Naive B cell (primary cell): ENCODE measurements around the gene MRPL27. TPM values are rescaled to one million over a fixed set of nuclear protein-coding genes. Genes with fewer than 3 reads are reported as not detected.

ENCODE experiments used
- ATAC-seq, 2 donors: fragments of 150-1000 bp; cut with Tn5 transposase; 2 replicates each; pipeline ENCODE4 v1.10.0; 2021; ENCODE audit warnings: low read depth in 2 of 2, mild to moderate bottlenecking in 2 of 2, moderate library complexity in 2 of 2
- DNase-seq: peaks from one replicate; pipeline ENCODE4 v3.0.0; 2022
- H3K27ac Mint-ChIP-seq, 6 donors: one replicate each; pipeline ENCODE4 v1.8.0; 2020 to 2022; ENCODE audit warnings: mild to moderate bottlenecking in 6 of 6, mixed read lengths in 6 of 6, moderate library complexity in 5 of 6, inconsistent platforms in 2 of 6
- H3K27me3 Mint-ChIP-seq, 3 donors: one replicate each; pipeline ENCODE4 v1.8.0; 2021 to 2022; ENCODE audit warnings: mixed read lengths in 3 of 3, mild to moderate bottlenecking in 1 of 3
- H3K36me3 Mint-ChIP-seq, 2 donors: one replicate each; pipeline ENCODE4 v1.8.0; 2020 to 2022; ENCODE audit warnings: mixed read lengths in 2 of 2, inconsistent platforms in 1 of 2, mild to moderate bottlenecking in 1 of 2
- H3K4me1 Mint-ChIP-seq, 3 donors: one replicate each; pipeline ENCODE4 v1.8.0; 2020 to 2022; ENCODE audit warnings: mixed read lengths in 3 of 3, inconsistent platforms in 1 of 3, mild to moderate bottlenecking in 1 of 3, moderate library complexity in 1 of 3
- H3K4me3 Mint-ChIP-seq, 8 donors: one replicate each; pipeline ENCODE4 v1.8.0; 2020 to 2022; ENCODE audit warnings: mild to moderate bottlenecking in 8 of 8, mixed read lengths in 8 of 8, moderate library complexity in 8 of 8, inconsistent platforms in 2 of 8
- H3K9me3 Mint-ChIP-seq, 7 donors: one replicate each; pipeline ENCODE4 v1.8.0; 2020 to 2022; ENCODE audit warnings: mixed read lengths in 7 of 7, mild to moderate bottlenecking in 5 of 7, inconsistent platforms in 2 of 7, moderate library complexity in 1 of 7
- polyA plus RNA-seq, 6 donors: library from polyadenylated mRNA; unstranded; fragments of 300-500 nt; fragmentation: Illumina TruSeq; gene quantifications; one replicate each; pipeline ENCODE4 v1.2.3, GENCODE V29; 2021; ENCODE audit warnings: low read depth in 6 of 6

Gene MRPL27
- polyA plus RNA-seq, 6 donors from 2014 or later: 46.6 to 62.9 (median 50.4) TPM

DNA sequence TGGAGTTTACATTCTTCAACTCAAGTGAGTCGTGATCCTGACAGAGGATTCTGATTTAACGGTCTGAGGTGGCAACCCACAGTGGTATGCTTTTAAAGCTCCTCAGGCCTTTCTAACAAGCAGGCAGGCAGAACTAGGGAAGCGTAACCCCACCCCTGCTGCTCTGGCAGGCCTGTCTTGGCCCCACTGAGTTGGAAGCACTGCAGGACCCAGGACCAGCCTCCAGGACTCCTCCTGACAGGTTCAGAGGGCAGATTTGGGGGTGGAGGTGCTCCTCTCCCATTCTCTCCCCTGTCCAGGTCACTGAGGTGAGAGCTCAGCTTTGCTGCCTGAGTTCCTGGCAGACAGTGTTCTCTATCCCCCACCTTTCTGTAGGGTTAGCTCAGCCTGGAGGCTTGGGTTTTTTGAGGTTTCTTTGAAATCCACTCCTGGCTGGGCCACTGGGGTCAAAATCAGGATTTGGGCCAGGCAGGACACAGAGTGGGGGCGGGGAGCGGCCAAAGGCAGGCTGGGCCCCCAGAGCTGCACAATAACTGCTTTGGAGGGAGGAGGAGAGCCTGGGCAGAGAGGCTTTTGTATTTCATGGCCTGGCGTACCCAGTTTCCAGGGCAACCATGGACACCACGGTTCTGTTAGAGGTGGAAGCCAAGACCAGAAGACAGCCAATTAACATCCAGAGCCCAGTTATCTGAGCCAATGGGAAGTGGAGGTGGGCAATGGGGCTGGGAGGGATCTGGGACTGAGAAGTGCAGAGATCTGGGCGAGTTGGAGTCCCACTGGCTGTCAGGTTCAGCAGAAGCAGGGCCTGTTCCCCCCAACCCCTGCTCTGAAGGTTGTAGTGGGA lies 9.5 kb downstream of the MRPL27 start:
- DNase-seq: no peak
- peaks cover 0 to 14% of the 10 kb centered on the region in 2 donors for H3K36me3 Mint-ChIP-seq
- H3K27ac Mint-ChIP-seq: peak overlapping the region in 1 of 6 donors; percentile 49
- H3K4me3 Mint-ChIP-seq: no peak overlapping the region
- no peak for ATAC-seq
- H3K27me3 Mint-ChIP-seq: no peaks in the 10 kb centered on the region
- H3K9me3 Mint-ChIP-seq: no peaks in the 10 kb centered on the region
- peaks cover 12 to 13% (median 12%) of the 10 kb centered on the region in 3 donors for H3K4me1 Mint-ChIP-seq

DNA sequence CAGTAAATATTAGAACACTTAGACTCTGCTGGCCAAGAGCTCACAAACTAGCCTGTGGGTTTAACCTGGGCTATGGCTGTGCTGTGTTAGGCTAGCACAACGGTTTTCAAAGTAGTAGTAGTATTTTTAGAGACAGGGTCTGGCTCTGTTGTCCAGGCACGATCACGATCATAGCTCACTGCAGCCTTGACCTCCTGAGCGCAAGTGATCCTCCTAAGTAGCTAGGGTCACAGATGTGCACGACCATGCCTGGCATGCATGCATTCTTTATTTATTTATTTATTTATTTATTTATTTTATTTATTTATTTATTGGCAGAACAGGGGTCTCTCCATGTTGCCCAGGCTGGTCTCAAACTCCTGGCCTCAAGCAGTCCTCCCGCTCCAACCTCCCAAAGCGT lies 10.3 kb downstream of the MRPL27 start:
- H3K27ac Mint-ChIP-seq: no peak overlapping the region

DNA sequence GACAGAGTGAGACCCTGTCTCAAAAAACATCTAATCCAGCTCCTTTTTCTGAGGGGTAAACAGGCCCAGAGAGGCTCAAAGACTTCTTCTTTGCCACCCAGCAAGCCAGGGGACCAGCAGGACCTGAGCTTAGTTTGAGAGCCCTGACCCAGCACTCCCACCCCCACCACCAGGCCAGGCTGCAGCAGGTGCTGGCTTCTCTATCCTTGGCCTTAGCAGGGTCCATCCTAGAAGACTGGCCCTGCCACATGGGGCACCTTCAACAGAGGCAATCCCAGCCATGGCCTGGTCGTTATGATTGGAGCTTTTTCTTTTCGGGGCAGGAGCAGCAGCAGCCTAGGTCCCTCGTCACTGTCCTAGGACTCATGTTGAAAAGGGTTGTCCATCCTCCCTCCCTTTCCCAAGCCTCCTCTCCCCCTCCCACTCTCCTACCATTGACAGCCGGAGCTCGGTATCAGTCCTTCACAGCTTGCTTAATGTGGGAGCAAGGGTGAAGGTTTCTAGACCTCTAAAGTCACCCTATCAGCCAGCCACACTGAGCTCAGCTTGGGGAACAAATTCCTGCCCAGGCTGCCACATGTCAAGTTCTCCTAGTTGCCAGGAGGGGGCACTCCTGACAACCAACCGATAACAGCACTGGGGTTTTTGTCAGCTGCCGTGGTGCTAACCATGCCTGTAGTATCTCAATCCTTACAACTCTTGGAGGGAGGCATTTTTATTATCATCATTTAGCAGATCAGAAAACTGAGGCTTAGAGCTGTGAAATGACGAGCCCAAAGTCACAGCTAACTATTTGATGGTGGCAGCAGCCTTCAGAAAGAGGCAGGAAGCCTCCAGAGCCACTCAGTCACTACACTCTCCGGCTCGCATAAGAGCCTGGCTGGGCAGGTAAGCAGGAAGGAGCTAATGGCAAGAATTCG lies 11.2 kb downstream of the MRPL27 start:
- Mint-ChIP-seq H3K9me3 (no peaks in the 10 kb centered on the region), H3K27ac (peak overlapping the region in 4 of 6 donors; percentile 36 to 84 (median 54)), H3K4me3 (peak overlapping the region in 2 of 8 donors; percentile 1 to 67), H3K36me3 (peaks cover 0 to 5% of the 10 kb centered on the region in 2 donors), H3K4me1 (peaks cover 12 to 13% (median 12%) of the 10 kb centered on the region in 3 donors), H3K27me3 (no peaks in the 10 kb centered on the region)
- DNase-seq: peak; percentile 41
- ATAC-seq: peak; percentile 89 to 97

More for the DNA sequence above, 10.3 kb downstream of the MRPL27 start:
- Mint-ChIP-seq H3K27me3 (no peaks in the 10 kb centered on the region), H3K4me1 (peaks cover 12 to 13% (median 12%) of the 10 kb centered on the region in 3 donors), H3K9me3 (no peaks in the 10 kb centered on the region), H3K36me3 (peaks cover 0 to 9% of the 10 kb centered on the region in 2 donors), H3K4me3 (no peak overlapping the region)
- ATAC-seq (no peak), DNase-seq (no peak)

DNA sequence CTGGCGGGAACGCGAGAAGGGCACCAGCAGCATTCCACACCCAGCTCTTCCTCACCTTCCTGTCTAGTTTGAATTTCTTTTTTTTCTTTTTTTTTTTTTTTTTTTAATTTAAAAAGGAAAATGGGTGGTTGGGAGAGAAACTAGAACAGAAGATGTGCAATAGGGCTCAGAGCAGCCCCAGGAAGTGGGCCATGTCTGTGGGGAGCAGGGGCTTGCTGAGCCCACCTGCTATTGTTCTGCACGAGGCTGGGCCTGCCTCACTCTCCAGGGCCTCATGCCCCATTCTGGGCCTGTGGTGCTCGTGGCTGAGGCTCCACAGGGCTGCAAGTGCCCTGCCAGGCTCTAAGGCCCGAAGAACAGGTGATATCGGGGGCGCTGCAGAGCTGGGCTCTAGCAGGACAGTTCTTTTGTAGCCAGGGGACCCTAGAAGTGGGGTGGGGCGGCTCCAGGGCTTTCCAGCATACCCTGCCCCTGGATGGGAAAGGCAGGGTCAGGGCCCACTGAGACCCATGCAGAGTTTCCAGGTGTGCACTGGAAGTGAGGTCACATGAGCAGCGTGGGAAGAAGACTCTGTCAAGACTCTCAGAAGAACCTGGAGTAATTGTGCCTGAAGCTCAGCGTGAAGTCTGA lies 12.4 kb downstream of the MRPL27 start:
- ATAC-seq: no peak
- Mint-ChIP-seq H3K9me3 (no peaks in the 10 kb centered on the region), H3K27ac (peak overlapping the region in 1 of 6 donors; percentile 18), H3K4me3 (no peak overlapping the region), H3K4me1 (peaks cover 11 to 12% (median 12%) of the 10 kb centered on the region in 3 donors), H3K27me3 (no peaks in the 10 kb centered on the region), H3K36me3 (peaks cover 0 to 2% of the 10 kb centered on the region in 2 donors)
- no peak for DNase-seq

DNA sequence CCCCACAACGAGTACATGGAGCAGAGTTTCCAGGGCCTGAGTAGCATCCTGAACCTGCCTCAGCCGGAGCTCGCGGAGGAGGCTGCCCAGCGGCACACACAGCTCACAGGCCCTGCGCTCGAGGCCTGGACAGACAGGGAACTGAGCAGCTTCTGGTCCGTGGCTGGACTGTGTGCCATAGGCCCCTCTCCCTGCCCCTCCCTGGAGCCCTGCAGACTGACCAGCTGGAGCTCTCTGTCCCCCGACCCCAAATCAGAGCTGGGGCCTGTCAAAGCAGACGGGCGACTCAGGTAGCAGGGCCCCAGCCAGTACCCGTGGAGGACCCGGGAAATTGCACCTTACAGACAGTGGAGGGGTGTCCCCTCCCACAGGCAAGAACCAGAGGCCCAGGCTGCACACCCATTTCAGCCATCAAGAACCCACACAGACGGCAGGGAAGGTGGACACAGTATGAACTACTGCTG lies 13.0 kb downstream of the MRPL27 start:
- Mint-ChIP-seq H3K9me3 (no peaks in the 10 kb centered on the region), H3K36me3 (no peaks in the 10 kb centered on the region), H3K4me3 (no peak overlapping the region), H3K4me1 (peaks cover 8 to 12% (median 12%) of the 10 kb centered on the region in 3 donors), H3K27me3 (no peaks in the 10 kb centered on the region), H3K27ac (peak overlapping the region in 2 of 6 donors; percentile 18 to 35)
- ATAC-seq (no peak), DNase-seq (no peak)

DNA sequence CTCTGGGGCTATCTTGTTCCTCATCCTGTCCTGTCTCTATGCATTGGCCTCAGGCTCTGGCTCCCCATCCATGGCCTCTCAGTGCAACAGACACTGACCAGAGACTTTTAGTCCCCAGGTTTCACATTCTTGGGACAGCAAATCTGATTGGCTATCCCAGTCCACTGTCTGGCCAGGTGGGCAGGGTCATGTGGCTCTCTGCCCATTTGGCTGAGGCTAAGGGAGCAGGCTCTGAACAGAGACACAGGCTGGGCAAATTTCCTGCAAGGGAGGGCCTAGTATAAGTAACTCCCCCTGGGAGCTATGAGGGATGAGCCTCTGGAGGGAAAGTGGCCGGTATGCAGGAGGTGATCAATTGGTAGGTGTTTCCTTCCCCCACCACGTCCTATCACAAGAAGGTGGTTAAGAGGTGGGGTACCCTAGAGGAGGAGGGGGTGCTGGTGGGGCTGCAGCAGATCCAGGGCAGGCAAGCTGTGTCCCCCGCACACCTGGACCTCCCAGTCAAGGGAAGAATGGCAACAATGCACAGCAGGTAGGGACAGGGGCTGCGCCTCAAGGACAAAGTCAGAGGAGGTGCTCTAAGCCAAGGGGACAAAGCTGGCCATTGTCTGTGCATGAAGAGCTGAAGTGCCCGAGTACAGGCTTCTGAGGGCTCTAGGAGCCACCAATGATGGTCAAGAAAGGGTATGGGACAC lies 13.8 kb downstream of the MRPL27 start:
- Mint-ChIP-seq H3K4me1 (peaks cover 8 to 13% (median 12%) of the 10 kb centered on the region in 3 donors), H3K27me3 (no peaks in the 10 kb centered on the region), H3K27ac (peak overlapping the region in 1 of 6 donors; percentile 88)

DNA sequence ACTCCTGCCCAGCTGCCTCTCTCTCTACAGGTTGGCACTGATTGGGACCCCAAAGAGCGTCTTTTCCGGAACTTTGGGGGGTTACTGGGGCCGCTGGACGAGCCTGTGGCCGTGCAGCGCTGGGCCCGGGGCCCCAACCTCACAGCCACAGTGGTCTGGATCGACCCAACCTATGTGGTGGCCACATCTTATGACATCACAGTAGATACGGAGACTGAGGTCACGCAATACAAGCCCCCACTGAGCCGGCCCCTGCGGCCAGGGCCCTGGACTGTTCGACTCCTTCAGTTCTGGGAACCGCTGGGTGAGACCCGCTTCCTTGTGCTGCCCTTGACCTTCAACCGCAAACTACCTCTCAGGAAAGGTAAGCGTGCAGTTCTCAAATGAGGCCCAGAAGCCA lies 14.8 kb downstream of the MRPL27 start:
- no peak for DNase-seq
- H3K36me3 Mint-ChIP-seq: no peaks in the 10 kb centered on the region
- H3K9me3 Mint-ChIP-seq: no peaks in the 10 kb centered on the region
- H3K4me3 Mint-ChIP-seq: no peak overlapping the region
- ATAC-seq: no peak
- peaks cover 10 to 12% (median 11%) of the 10 kb centered on the region in 3 donors for H3K4me1 Mint-ChIP-seq
- no peaks in the 10 kb centered on the region for H3K27me3 Mint-ChIP-seq
- peak overlapping the region in 1 of 6 donors; percentile 11 for H3K27ac Mint-ChIP-seq

More for the DNA sequence above, 13.8 kb downstream of the MRPL27 start:
- ATAC-seq: no peak
- no peak for DNase-seq
- H3K4me3 Mint-ChIP-seq: no peak overlapping the region
- no peaks in the 10 kb centered on the region for H3K36me3 Mint-ChIP-seq
- H3K9me3 Mint-ChIP-seq: no peaks in the 10 kb centered on the region

DNA sequence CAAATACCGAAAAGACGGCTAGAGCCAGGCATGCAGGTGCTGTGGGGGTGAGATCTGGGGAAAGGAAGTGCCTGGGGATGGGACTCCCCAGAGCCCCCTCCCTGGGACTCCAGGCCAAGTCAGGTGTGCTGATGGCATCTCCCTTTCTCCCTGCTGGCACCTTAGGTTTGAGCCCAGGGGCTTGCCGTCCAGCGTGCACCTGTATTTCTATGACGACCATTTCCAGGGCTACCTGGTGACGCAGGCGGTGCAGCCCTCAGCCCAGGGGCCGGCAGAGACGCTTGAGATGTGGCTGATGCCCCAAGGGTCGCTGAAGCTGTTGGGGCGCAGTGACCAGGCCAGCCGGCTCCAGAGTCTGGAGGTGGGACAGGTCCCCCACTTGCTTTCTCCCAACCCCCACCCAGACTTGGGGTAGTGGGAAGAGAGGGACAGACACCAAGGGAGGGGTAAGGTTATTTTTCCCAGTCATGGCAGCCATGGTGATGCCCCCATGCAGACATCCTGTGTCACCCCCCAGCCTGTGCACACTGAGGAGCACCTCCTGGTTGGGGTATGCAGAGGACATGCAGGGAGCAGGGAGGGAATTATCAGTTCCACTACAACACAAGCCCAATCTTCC lies 16.0 kb downstream of the MRPL27 start:
- ATAC-seq: no peak
- H3K9me3 Mint-ChIP-seq: no peaks in the 10 kb centered on the region
- no peak overlapping the region for H3K4me3 Mint-ChIP-seq
- H3K4me1 Mint-ChIP-seq: peaks cover 12 to 15% (median 13%) of the 10 kb centered on the region in 3 donors
- peak overlapping the region in 1 of 6 donors; percentile 38 for H3K27ac Mint-ChIP-seq
- no peak for DNase-seq
- H3K36me3 Mint-ChIP-seq: no peaks in the 10 kb centered on the region
- H3K27me3 Mint-ChIP-seq: no peaks in the 10 kb centered on the region

DNA sequence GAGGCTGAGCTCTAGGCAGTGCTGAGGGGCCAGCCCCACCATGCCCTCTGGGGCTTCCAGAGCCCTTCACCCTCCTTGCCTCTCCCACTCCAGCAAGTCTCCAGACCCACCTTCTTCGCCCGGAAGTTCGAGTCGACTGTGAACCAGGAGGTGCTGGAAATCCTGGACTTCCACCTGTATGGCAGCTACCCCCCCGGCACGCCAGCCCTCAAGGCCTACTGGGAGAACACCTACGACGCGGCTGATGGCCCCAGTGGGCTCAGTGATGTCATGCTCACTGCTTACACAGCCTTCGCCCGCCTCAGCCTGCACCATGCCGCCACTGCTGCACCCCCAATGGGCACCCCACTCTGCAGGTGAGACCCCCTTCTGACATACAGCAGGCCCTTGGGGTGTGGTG lies 16.6 kb downstream of the MRPL27 start:
- Mint-ChIP-seq H3K27ac (peak overlapping the region in 1 of 6 donors; percentile 38), H3K4me3 (no peak overlapping the region), H3K4me1 (peaks cover 14 to 15% (median 14%) of the 10 kb centered on the region in 3 donors), H3K9me3 (no peaks in the 10 kb centered on the region), H3K36me3 (no peaks in the 10 kb centered on the region), H3K27me3 (no peaks in the 10 kb centered on the region)
- DNase-seq (no peak), ATAC-seq (no peak)

DNA sequence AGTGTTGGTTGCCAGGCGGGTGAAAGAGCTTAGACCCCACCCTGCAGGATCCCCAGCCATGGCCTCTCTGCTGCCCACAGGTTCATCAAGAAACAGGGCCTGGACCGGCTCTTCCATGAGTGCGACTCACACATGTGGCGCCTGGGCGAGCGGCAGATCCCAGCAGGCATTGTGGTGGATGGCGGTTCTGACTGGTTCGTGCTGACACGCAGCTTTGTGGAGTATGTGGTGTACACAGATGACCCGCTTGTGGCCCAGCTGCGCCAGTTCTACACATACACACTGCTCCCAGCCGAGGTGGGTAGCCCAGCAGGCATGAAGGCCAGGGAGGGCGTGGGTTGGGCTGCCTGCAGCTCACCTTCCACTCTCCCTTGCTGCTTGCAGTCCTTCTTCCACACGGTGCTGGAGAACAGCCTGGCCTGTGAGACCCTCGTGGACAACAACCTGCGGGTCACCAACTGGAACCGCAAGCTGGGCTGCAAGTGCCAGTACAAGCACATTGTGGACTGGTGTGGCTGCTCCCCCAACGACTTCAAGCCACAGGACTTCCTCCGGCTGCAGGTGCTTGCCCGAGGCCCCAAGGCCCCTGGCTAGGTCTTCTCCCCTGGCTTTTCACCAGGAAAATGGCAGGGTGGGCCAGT lies 17.2 kb downstream of the MRPL27 start:
- Mint-ChIP-seq H3K9me3 (no peaks in the 10 kb centered on the region), H3K27me3 (no peaks in the 10 kb centered on the region), H3K36me3 (no peaks in the 10 kb centered on the region), H3K4me1 (peaks cover 18 to 20% (median 18%) of the 10 kb centered on the region in 3 donors), H3K4me3 (no peak overlapping the region), H3K27ac (no peak overlapping the region)
- ATAC-seq: no peak
- no peak for DNase-seq

DNA sequence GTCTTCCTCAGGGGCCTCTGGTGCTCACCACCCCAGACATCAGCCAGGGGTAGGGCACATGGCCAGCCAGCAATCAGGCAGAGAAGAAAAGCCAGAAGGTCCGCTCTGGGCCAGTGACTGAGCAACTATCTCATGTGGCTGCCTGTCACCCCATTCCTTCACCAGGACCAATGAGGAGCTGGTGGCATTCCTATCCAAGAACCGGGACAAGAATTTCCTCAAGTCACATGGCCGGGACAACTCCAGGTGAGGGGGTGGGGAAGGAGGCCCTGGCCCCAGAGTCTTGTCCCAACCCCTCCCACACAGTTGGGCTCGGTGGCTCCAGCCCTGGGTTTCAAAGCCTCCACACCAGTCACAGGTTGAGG lies 17.7 kb downstream of the MRPL27 start:
- Mint-ChIP-seq H3K27ac (no peak overlapping the region), H3K4me3 (no peak overlapping the region), H3K36me3 (no peaks in the 10 kb centered on the region), H3K27me3 (no peaks in the 10 kb centered on the region), H3K4me1 (peaks cover 22 to 23% (median 22%) of the 10 kb centered on the region in 3 donors), H3K9me3 (no peaks in the 10 kb centered on the region)
- no peak for ATAC-seq
- no peak for DNase-seq

DNA sequence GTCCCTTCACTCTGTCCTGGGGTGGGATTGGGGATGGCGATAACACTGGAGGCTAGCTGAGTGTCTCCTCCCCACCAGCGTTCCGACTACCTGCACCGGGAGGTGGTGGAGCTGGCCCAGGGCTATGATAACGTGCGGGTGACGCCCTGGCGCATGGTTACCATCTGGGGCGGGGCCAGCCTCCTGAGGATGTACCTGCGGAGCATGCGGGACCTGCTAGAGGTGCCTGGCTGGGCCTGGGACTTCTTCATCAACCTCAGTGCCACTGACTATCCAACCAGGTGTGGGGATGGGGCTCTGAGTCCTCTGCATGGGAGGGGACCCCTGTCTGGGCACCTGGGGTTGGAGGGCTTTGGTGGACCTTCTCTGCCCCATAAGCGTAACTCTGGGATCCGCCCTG lies 18.2 kb downstream of the MRPL27 start:
- Mint-ChIP-seq H3K9me3 (no peaks in the 10 kb centered on the region), H3K27me3 (no peaks in the 10 kb centered on the region), H3K36me3 (no peaks in the 10 kb centered on the region), H3K27ac (peak overlapping the region in 1 of 6 donors; percentile 10), H3K4me3 (no peak overlapping the region), H3K4me1 (peaks cover 22 to 23% (median 22%) of the 10 kb centered on the region in 3 donors)
- ATAC-seq (no peak), DNase-seq (no peak)
